Stimulated activated CD4-positive, alpha-beta T cell treated with anti-CD3 and anti-CD28 coated beads, Interleukin-1b, Interleukin-23, amount 100 ng/mL, for 48 hours (primary cell): ENCODE data around the gene GPR171.
"Not testable (repeated sequence)": the region's sequence is repeated elsewhere in the genome, so short reads cannot be mapped to it uniquely, and the experiment has no call there.

Experiments used
- DNase-seq: peaks from one replicate; pipeline ENCODE4 v3.0.0-alpha.2; 2020

The GPR171 gene, protein sequence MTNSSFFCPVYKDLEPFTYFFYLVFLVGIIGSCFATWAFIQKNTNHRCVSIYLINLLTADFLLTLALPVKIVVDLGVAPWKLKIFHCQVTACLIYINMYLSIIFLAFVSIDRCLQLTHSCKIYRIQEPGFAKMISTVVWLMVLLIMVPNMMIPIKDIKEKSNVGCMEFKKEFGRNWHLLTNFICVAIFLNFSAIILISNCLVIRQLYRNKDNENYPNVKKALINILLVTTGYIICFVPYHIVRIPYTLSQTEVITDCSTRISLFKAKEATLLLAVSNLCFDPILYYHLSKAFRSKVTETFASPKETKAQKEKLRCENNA

GRCh38 chr3:151203051-151203420 is at the start of gene GPR171:
Gene GPR171, minus strand, starts transcription at chr3:151203216. Its CDS starts 3,830 bp downstream, at chr3:151199386.
- DNase-seq: peak; percentile 75

GRCh38 chr3:151248772-151249337 is 45.8 kb upstream of the GPR171 start:
- no peak for DNase-seq

DNA sequence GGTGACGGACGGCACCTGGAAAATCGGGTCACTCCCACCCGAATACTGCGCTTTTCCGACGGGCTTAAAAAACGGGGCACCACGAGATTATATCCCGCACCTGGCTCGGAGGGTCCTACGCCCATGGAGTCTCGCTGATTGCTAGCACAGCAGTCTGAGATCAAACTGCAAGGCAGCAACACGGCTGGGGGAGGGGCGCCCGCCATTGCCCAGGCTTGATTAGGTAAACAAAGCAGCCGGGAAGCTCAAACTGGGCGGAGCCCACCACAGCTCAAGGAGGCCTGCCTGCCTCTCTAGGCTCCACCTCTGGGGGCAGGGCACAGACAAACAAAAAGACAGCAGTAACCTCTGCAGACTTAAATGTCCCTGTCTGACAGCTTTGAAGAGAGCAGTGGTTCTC is 39.0 kb upstream of the GPR171 start:
- not testable (repeated sequence) for DNase-seq

- no peak for DNase-seq
Observed at GRCh38 chr3:151236736-151237135, 33.7 kb upstream of the GPR171 start.

GRCh38 chr3:151236316-151236715 is 33.3 kb upstream of the GPR171 start:
- DNase-seq: no peak

- no peak for DNase-seq
Observed at GRCh38 chr3:151234825-151235224, 31.8 kb upstream of the GPR171 start.

- no peak for DNase-seq
Observed at GRCh38 chr3:151232991-151233390, 30.0 kb upstream of the GPR171 start.

GRCh38 chr3:151232403-151232802 is 29.4 kb upstream of the GPR171 start:
- DNase-seq: not testable (repeated sequence)

GRCh38 chr3:151230646-151231045 is 27.6 kb upstream of the GPR171 start:
- DNase-seq: no peak

- DNase-seq: no peak
Observed at GRCh38 chr3:151228666-151229040, 25.6 kb upstream of the GPR171 start.

- peak; percentile 75 for DNase-seq
Observed at GRCh38 chr3:151227807-151228665, 25.0 kb upstream of the GPR171 start.

GRCh38 chr3:151227266-151227806 is 24.3 kb upstream of the GPR171 start:
- DNase-seq: no peak

DNA sequence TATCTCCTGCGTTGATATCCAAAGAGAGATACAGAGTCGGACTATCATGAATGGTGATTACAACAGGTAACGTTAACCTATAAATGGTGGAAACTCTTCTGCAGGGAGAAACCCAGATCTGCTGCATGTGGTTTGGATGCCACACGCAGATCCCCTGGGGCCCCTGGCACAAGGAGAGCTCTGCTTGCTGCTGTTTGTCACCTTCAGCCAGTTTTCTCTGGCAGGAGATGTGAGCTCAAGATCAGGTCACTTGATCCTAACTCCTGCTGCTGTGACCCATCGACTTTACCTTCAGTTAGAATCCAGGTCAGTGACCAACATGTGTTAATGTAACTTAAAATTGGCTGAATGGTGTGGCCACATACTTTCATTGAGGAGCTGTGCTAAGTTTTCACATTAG is 23.8 kb upstream of the GPR171 start:
- no peak for DNase-seq

GRCh38 chr3:151226088-151226563 is 23.1 kb upstream of the GPR171 start:
- DNase-seq: peak; percentile 50

DNA sequence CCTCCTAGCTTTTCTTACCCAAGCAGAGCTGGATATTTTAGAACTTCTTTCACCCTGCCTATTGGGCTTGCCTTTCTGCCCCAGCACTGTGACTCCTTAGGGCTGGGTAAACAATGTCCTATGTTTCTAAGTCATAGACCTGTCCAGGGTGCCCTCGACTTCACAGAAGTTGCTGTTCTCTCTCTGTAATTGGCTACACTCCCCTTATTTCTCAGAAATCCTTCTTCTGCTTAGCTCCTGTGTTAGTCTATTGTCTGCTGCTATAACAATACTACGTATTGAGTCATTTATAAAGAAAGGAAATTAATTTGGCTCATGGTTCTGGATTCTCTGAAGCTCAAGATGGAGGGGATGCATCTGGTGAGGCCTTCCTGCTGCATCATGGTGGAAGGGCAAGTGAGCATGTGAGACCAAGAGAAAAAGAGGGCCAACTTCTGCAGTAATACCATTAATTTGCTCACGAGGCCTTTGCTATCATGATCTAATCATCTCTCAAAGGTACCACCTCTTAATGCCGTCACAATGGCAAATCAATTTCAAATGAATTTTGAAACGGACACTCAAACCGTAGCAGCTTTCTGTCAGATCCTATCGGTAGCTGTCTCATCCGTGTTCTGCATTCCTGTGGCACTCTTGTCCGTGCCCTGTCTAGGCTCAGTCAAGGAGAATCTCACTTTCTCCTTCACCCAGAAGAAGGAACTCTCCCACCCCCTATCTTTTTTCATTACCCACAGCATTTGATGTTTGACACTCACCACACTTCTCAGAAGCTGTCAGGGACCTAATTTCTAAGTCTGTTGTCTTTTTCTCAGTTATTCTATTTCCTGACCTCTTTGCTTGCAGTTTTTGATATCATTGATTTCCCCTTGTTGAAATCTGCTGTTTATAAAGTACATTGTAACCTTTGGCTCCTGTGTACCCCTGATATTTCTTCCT is 22.3 kb upstream of the GPR171 start:
- no peak for DNase-seq

- DNase-seq: no peak
Observed at GRCh38 chr3:151224268-151224866, 21.4 kb upstream of the GPR171 start.

DNA sequence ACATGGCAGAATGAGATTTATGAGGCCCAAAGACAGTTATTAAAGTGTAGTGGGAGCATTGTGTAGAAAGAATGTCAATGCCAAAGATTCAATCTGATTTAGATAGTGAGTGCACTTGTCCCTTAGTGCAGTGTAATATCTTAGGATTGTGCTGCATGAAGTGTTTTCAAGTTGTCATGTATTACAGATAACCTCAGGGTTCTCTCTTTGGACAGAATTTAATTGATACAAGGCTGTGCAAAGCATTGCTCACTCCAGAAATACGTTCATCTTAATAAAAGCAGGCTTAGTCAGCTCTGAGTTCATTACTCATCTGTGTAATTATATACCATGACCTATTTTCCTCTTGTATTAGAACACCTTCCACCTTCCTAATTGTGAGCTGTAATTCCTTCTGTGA is 16.0 kb upstream of the GPR171 start:
- DNase-seq: no peak

DNA sequence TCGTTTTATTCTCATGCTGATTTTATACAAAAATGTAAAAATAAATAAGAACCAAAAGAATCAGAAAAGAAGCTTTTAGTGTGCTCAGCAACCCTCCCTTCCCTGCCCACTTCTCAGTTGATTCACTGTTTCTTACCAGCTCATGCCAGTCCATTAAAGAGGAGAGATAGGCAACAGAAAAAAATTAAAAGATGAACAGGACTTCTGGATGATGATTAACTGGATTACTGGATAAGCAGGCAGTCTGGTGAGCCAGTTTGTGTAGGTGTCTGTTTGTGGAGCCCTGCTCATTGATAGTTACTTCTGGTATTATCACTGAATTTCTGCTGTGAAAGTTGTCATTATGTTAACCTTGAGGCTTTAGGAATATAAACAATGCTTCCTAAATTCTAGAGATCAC is 15.1 kb upstream of the GPR171 start:
- DNase-seq: no peak

- DNase-seq: no peak
Observed at GRCh38 chr3:151216641-151217607, 13.9 kb upstream of the GPR171 start.

- no peak for DNase-seq
Observed at GRCh38 chr3:151214459-151214858, 11.4 kb upstream of the GPR171 start.

DNA sequence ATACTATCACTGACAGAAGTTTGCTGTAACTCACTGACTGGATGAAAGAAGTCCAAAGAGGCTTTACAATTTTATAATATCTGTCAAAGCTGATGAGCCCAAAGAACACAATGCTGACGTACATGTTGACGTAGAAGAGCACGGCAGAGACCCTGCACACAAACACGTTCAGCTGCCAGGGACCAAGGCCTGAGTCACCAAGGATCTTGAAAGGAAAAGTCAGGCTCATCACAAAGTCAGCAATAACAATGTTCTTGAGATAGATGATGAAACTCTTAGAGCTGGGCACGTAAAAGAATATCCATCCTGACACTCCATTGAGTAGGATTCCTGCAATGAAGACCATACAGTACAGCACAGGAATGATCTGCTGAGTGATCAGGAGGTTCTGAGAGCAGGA is 10.9 kb upstream of the GPR171 start:
- no peak for DNase-seq
